ENCODE data around the gene ZBTB20.

Gene ZBTB20

GRCh38 chr3:114323546-114324254 is 823.4 kb downstream of the ZBTB20 start:
- TF ChIP-seq SIN3A (IDR thresholded peaks at IDR 0.05; ENCODE audit: borderline replicate concordance, insufficient read depth, low read length) (no peak), REST (IDR thresholded peaks at IDR 0.05; ENCODE audit: insufficient read depth in 1 of 2, low read depth in 2 of 2, low read length in 2 of 2) (no peak), POLR2AphosphoS5 (IDR thresholded peaks at IDR 0.05; ENCODE audit: low read depth, low read length) (no peak), TAF1 (IDR thresholded peaks at IDR 0.05; ENCODE audit: borderline replicate concordance, insufficient read depth, low read length) (no peak), FOXP2 (optimal IDR thresholded peaks at IDR 0.05; ENCODE audit: borderline replicate concordance, extremely low read depth, extremely low read length, insufficient read depth) (no peak)

GRCh38 chr3:114320246-114320645 is 826.8 kb downstream of the ZBTB20 start:
- TF ChIP-seq FOXP2 (optimal IDR thresholded peaks at IDR 0.05; ENCODE audit: borderline replicate concordance, extremely low read depth, extremely low read length, insufficient read depth) (no peak), POLR2AphosphoS5 (IDR thresholded peaks at IDR 0.05; ENCODE audit: low read depth, low read length) (no peak), TAF1 (IDR thresholded peaks at IDR 0.05; ENCODE audit: borderline replicate concordance, insufficient read depth, low read length) (no peak), REST (IDR thresholded peaks at IDR 0.05; ENCODE audit: insufficient read depth in 1 of 2, low read depth in 2 of 2, low read length in 2 of 2) (no peak), SIN3A (IDR thresholded peaks at IDR 0.05; ENCODE audit: borderline replicate concordance, insufficient read depth, low read length) (no peak)

- no peak for TF ChIP-seq TAF1 (IDR thresholded peaks at IDR 0.05; ENCODE audit: borderline replicate concordance, insufficient read depth, low read length)
- TF ChIP-seq POLR2AphosphoS5 (IDR thresholded peaks at IDR 0.05; ENCODE audit: low read depth, low read length), result no peak
- TF ChIP-seq FOXP2 (optimal IDR thresholded peaks at IDR 0.05; ENCODE audit: borderline replicate concordance, extremely low read depth, extremely low read length, insufficient read depth), result no peak
- no peak for TF ChIP-seq REST (IDR thresholded peaks at IDR 0.05; ENCODE audit: insufficient read depth in 1 of 2, low read depth in 2 of 2, low read length in 2 of 2)
- no peak for TF ChIP-seq SIN3A (IDR thresholded peaks at IDR 0.05; ENCODE audit: borderline replicate concordance, insufficient read depth, low read length)
Observed at GRCh38 chr3:114319453-114319852, 827.6 kb downstream of the ZBTB20 start.

- TF ChIP-seq FOXP2 (optimal IDR thresholded peaks at IDR 0.05; ENCODE audit: borderline replicate concordance, extremely low read depth, extremely low read length, insufficient read depth) (no peak), REST (IDR thresholded peaks at IDR 0.05; ENCODE audit: insufficient read depth in 1 of 2, low read depth in 2 of 2, low read length in 2 of 2) (no peak), SIN3A (IDR thresholded peaks at IDR 0.05; ENCODE audit: borderline replicate concordance, insufficient read depth, low read length) (no peak), POLR2AphosphoS5 (IDR thresholded peaks at IDR 0.05; ENCODE audit: low read depth, low read length) (no peak), TAF1 (IDR thresholded peaks at IDR 0.05; ENCODE audit: borderline replicate concordance, insufficient read depth, low read length) (no peak)
Observed at GRCh38 chr3:114318295-114318694, 828.8 kb downstream of the ZBTB20 start.
